HepG2 (cell line): Measurements from ENCODE around the gene EIF6. TPM values are rescaled to one million over a fixed set of nuclear protein-coding genes. Genes with fewer than 3 reads are reported as not detected.

Experiments
- HOXA5 ChIP-seq: sonication (generic); formaldehyde crosslinking; IDR thresholded peaks from 2 replicates; pipeline ENCODE4 v1.4.0; 2020; ENCODE audit warnings: missing genetic modification reagents
- ISX ChIP-seq: sonication (generic); formaldehyde crosslinking; conservative IDR thresholded peaks from 2 replicates; pipeline ENCODE4 v1.5.0; 2020; ENCODE audit warnings: missing genetic modification reagents
- KDM6A ChIP-seq: IDR thresholded peaks from 2 replicates; pipeline ENCODE4 v1.6.1; 2016; ENCODE audit warnings: low read depth
- MED8 ChIP-seq: sonication (generic); formaldehyde crosslinking; IDR thresholded peaks from 2 replicates; pipeline ENCODE4 v1.8.1; 2023; ENCODE audit warnings: mild to moderate bottlenecking, missing genetic modification reagents; ENCODE audit not compliant: insufficient replicate concordance
- NFKB2 ChIP-seq: sonication (generic); formaldehyde crosslinking; IDR thresholded peaks from 2 replicates; pipeline ENCODE4 v1.4.0; 2020; ENCODE audit warnings: missing genetic modification reagents, borderline replicate concordance
- NFYC ChIP-seq: IDR thresholded peaks from 2 replicates; pipeline ENCODE4 v1.6.1; 2016; ENCODE audit warnings: missing genetic modification reagents, missing compliant biosample characterization
- SATB2 ChIP-seq: sonication (generic); formaldehyde crosslinking; IDR thresholded peaks from 2 replicates; pipeline ENCODE4 v1.5.0; 2020; ENCODE audit warnings: missing genetic modification reagents
- SOX5 ChIP-seq: IDR thresholded peaks from 2 replicates; pipeline ENCODE4 v1.6.1; 2016; ENCODE audit warnings: borderline replicate concordance
- TBP ChIP-seq: sonication (generic); formaldehyde crosslinking; IDR thresholded peaks from 2 replicates; pipeline ENCODE4 v1.5.0; 2020; ENCODE audit warnings: missing genetic modification reagents
- ZFAT ChIP-seq: sonication (generic); formaldehyde crosslinking; conservative IDR thresholded peaks from 2 replicates; pipeline ENCODE4 v1.8.1; 2023; ENCODE audit warnings: missing genetic modification reagents, inconsistent platforms
- ZFP41 ChIP-seq: sonication (generic); formaldehyde crosslinking; IDR thresholded peaks from 2 replicates; pipeline ENCODE4 v1.4.0; 2020; ENCODE audit warnings: mild to moderate bottlenecking, missing genetic modification reagents, borderline replicate concordance
- ZNF253 ChIP-seq: sonication (generic); formaldehyde crosslinking; IDR thresholded peaks from 2 replicates; pipeline ENCODE4 v1.8.0; 2022; ENCODE audit warnings: mild to moderate bottlenecking, missing genetic modification reagents, borderline replicate concordance
- polyA plus RNA-seq, 8 experiments: library from polyadenylated mRNA; depleted of rRNA in 3 of 8; stranded (reverse) in 7 of 8; unstranded in 1 of 8; fragments of >200 nt; fragmentation: Illumina TruSeq in 4 of 8; extraction: Trizol in 4 of 8; gene quantifications; 2 replicates each; pipeline versions ENCODE4 v1.2.1 to v1.2.3, GENCODE V29; 2011 to 2016; ENCODE audit warnings: low read depth in 4 of 8, missing spikeins in 1 of 8, mixed read lengths in 1 of 8; ENCODE audit not compliant: insufficient read depth in 1 of 8
- total RNA-seq, 5 experiments: library from RNA; depleted of rRNA; stranded (reverse); fragments of >200 nt; fragmentation: Illumina TruSeq; extraction: Trizol; gene quantifications; 2 replicates each; pipeline ENCODE4 v1.2.3, GENCODE V29; 2016; ENCODE audit warnings: low read depth in 1 of 5
- TF ChIP-seq, protein P1 (sequence below): sonication (generic); formaldehyde crosslinking; IDR thresholded peaks from 2 replicates; pipeline ENCODE4 v1.5.0; 2020; ENCODE audit warnings: mild to moderate bottlenecking, missing genetic modification reagents, borderline replicate concordance
- TF ChIP-seq, protein P2 (sequence below): sonication (generic); formaldehyde crosslinking; IDR thresholded peaks from 2 replicates; pipeline ENCODE4 v1.8.1; 2023; ENCODE audit warnings: mild to moderate bottlenecking, inconsistent platforms, moderate library complexity, missing genetic modification reagents, borderline replicate concordance
- TF ChIP-seq, protein P3 (sequence below): sonication (generic); formaldehyde crosslinking; IDR thresholded peaks from 2 replicates; pipeline ENCODE4 v1.4.0; 2020; ENCODE audit warnings: mild to moderate bottlenecking, missing genetic modification reagents
- TF ChIP-seq, protein P4 (sequence below): sonication (generic); formaldehyde crosslinking; IDR thresholded peaks from 2 replicates; pipeline ENCODE4 v1.4.0; 2020; ENCODE audit warnings: missing genetic modification reagents, borderline replicate concordance
- TF ChIP-seq, protein P5 (sequence below): sonication (generic); formaldehyde crosslinking; IDR thresholded peaks from 2 replicates; pipeline ENCODE4 v1.8.0; 2022; ENCODE audit warnings: missing genetic modification reagents, mild to moderate bottlenecking, borderline replicate concordance
- TF ChIP-seq, protein P6 (sequence below): sonication (generic); formaldehyde crosslinking; conservative IDR thresholded peaks from 2 replicates; pipeline ENCODE4 v1.8.1; 2023; ENCODE audit warnings: missing genetic modification reagents

The EIF6 gene
- total and polyA plus RNA-seq, 2 of the 13 experiments (the other 11 are each of a cell fraction or from before 2014, with no cell fraction given) = 462 to 466 TPM

DNA sequence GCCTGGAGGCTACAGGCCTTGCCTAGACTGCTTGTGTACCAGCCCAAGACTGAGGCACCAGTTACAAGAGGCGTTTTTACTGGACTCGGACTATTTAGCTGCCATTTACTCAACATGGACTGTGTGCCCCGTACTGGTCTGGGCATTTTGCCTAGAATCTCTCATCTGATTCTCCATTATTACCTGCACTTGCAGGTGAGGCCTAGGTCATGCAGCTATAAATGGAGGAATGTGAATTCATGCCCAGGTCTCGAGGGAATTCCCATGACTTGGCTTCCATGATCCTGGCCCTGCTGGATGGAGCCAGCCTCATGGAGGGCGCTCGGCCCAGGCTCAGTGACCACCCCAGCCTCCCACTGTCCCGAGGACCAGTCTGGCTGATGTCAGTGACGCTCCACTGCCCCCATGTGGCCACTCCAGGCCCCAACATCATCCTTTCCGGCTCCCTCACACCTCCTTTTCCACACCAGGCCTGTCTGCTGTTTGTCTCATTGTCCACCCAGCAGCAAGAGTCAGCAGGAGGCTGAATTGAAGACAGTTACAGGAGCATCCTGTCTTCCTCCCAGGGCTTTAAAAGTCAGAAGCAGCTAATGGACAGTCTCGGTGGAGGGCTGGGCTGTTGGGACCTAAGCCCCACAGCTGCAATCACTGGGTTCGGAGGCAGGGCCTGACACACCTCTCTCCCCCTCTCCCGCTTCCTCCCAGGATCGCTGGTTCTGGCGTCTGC lies 15.4 kb downstream of the EIF6 start (continued):
- TF ChIP-seq, protein P1, sequence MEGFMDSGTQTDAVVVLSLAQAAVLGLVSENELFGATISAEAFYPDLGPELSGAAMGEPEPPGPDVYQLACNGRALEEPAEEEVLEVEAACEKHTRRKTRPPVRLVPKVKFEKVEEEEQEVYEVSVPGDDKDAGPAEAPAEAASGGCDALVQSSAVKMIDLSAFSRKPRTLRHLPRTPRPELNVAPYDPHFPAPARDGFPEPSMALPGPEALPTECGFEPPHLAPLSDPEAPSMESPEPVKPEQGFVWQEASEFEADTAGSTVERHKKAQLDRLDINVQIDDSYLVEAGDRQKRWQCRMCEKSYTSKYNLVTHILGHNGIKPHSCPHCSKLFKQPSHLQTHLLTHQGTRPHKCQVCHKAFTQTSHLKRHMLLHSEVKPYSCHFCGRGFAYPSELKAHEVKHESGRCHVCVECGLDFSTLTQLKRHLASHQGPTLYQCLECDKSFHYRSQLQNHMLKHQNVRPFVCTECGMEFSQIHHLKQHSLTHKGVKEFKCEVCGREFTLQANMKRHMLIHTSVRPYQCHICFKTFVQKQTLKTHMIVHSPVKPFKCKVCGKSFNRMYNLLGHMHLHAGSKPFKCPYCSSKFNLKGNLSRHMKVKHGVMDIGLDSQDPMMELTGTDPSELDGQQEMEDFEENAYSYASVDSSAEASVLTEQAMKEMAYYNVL = peak; percentile 54; the same call in 1 of the 2 replicates
- TF ChIP-seq, protein P2, sequence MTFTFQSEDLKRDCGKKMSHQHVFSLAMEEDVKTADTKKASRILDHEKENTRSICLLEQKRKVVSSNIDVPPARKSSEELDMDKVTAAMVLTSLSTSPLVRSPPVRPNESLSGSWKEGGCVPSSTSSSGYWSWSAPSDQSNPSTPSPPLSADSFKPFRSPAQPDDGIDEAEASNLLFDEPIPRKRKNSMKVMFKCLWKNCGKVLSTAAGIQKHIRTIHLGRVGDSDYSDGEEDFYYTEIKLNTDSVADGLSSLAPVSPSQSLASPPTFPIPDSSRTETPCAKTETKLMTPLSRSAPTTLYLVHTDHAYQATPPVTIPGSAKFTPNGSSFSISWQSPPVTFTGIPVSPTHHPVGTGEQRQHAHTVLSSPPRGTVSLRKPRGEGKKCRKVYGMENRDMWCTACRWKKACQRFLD = no peak
- TF ChIP-seq ZFAT (CRISPR knock-in tag) = no peak
- TF ChIP-seq KDM6A (CRISPR knock-in tag) = no peak
- TF ChIP-seq HOXA5 = no peak
- no peak for TF ChIP-seq ZNF253
- TF ChIP-seq SOX5 = peak; percentile 35; the same call in 1 of the 2 replicates
- TF ChIP-seq, protein P3, sequence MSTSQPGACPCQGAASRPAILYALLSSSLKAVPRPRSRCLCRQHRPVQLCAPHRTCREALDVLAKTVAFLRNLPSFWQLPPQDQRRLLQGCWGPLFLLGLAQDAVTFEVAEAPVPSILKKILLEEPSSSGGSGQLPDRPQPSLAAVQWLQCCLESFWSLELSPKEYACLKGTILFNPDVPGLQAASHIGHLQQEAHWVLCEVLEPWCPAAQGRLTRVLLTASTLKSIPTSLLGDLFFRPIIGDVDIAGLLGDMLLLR (CRISPR knock-in tag) = peak; percentile 81; the same call in 1 of the 2 replicates
- TF ChIP-seq NFYC = no peak
- no peak for TF ChIP-seq ZFP41 (CRISPR knock-in tag)
- TF ChIP-seq MED8 (CRISPR knock-in tag) = no peak
- TF ChIP-seq SATB2 (CRISPR knock-in tag) = no peak
- TF ChIP-seq ISX (CRISPR knock-in tag) = no peak
- TF ChIP-seq, protein P4, sequence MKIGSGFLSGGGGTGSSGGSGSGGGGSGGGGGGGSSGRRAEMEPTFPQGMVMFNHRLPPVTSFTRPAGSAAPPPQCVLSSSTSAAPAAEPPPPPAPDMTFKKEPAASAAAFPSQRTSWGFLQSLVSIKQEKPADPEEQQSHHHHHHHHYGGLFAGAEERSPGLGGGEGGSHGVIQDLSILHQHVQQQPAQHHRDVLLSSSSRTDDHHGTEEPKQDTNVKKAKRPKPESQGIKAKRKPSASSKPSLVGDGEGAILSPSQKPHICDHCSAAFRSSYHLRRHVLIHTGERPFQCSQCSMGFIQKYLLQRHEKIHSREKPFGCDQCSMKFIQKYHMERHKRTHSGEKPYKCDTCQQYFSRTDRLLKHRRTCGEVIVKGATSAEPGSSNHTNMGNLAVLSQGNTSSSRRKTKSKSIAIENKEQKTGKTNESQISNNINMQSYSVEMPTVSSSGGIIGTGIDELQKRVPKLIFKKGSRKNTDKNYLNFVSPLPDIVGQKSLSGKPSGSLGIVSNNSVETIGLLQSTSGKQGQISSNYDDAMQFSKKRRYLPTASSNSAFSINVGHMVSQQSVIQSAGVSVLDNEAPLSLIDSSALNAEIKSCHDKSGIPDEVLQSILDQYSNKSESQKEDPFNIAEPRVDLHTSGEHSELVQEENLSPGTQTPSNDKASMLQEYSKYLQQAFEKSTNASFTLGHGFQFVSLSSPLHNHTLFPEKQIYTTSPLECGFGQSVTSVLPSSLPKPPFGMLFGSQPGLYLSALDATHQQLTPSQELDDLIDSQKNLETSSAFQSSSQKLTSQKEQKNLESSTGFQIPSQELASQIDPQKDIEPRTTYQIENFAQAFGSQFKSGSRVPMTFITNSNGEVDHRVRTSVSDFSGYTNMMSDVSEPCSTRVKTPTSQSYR (CRISPR knock-in tag) = 0 out of 2 replicates have a peak, but pooled peaks have one; percentile 11
- TF ChIP-seq NFKB2 (CRISPR knock-in tag) = peak; percentile 84; the same call in 1 of the 2 replicates
- TF ChIP-seq, protein P5, sequence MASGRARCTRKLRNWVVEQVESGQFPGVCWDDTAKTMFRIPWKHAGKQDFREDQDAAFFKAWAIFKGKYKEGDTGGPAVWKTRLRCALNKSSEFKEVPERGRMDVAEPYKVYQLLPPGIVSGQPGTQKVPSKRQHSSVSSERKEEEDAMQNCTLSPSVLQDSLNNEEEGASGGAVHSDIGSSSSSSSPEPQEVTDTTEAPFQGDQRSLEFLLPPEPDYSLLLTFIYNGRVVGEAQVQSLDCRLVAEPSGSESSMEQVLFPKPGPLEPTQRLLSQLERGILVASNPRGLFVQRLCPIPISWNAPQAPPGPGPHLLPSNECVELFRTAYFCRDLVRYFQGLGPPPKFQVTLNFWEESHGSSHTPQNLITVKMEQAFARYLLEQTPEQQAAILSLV (CRISPR knock-in tag) = peak; percentile 22; the same call in 1 of the 2 replicates
- TF ChIP-seq, protein P6, sequence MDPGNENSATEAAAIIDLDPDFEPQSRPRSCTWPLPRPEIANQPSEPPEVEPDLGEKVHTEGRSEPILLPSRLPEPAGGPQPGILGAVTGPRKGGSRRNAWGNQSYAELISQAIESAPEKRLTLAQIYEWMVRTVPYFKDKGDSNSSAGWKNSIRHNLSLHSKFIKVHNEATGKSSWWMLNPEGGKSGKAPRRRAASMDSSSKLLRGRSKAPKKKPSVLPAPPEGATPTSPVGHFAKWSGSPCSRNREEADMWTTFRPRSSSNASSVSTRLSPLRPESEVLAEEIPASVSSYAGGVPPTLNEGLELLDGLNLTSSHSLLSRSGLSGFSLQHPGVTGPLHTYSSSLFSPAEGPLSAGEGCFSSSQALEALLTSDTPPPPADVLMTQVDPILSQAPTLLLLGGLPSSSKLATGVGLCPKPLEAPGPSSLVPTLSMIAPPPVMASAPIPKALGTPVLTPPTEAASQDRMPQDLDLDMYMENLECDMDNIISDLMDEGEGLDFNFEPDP (CRISPR knock-in tag) = no peak
- no peak for TF ChIP-seq TBP (CRISPR knock-in tag)
